OCI-LY1 (cell line): ENCODE results near the gene CEP164.
"Not testable (repeated sequence)": the region's sequence is repeated elsewhere in the genome, so short reads cannot be mapped to it uniquely, and the experiment has no call there.

Source experiments
- H2AFZ ChIP-seq: fragments of 200-600 bp; sonication (generic), shearing (Covaris generic); 2 replicates; pipeline ENCODE4 v1.6.0; 2014; ENCODE audit warnings: antibody characterized with exemption, mild to moderate bottlenecking, low read length
- H3F3A ChIP-seq: fragments of 200-600 bp; sonication (generic), shearing (Covaris generic); 2 replicates; pipeline ENCODE4 v1.6.0; 2014; ENCODE audit warnings: mild to moderate bottlenecking, antibody characterized with exemption, low read length, moderate library complexity; ENCODE audit not compliant: insufficient read depth
- H3K27ac ChIP-seq: fragments of 200-600 bp; sonication (generic); 2 replicates; pipeline ENCODE4 v1.5.1; 2014; ENCODE audit warnings: low read length, mixed run types, mild to moderate bottlenecking, low read depth; ENCODE audit not compliant: poor library complexity, severe bottlenecking
- H3K27me3 ChIP-seq: fragments of 200-600 bp; sonication (generic); 2 replicates; pipeline ENCODE4 v1.6.0; 2014; ENCODE audit warnings: antibody characterized with exemption, mild to moderate bottlenecking, low read length, moderate library complexity; ENCODE audit not compliant: insufficient read depth
- H3K36me3 ChIP-seq: fragments of 200-600 bp; sonication (generic); 2 replicates; pipeline ENCODE4 v1.6.1; 2014; ENCODE audit warnings: mild to moderate bottlenecking, antibody characterized with exemption, low read length, moderate library complexity, mixed read lengths; ENCODE audit not compliant: insufficient read depth
- H3K4me1 ChIP-seq: fragments of 200-600 bp; sonication (generic); 2 replicates; pipeline ENCODE4 v1.5.1; 2014; ENCODE audit warnings: mild to moderate bottlenecking, low read length, moderate library complexity; ENCODE audit not compliant: insufficient read depth, severe bottlenecking
- H3K4me2 ChIP-seq: fragments of 200-600 bp; sonication (generic), shearing (Covaris generic); 2 replicates; pipeline ENCODE4 v1.6.1; 2014; ENCODE audit warnings: low read length
- H3K4me3 ChIP-seq: fragments of 200-600 bp; sonication (generic); 2 replicates; pipeline ENCODE4 v1.5.1; 2014; ENCODE audit warnings: low read length, low read depth, mild to moderate bottlenecking, mixed read lengths; ENCODE audit not compliant: poor library complexity, severe bottlenecking
- H3K79me2 ChIP-seq: fragments of 200-600 bp; shearing (Covaris generic); 2 replicates; pipeline ENCODE4 v1.6.1; 2016; ENCODE audit warnings: mixed run types, low read length, mixed read lengths; ENCODE audit not compliant: insufficient read depth
- H3K9ac ChIP-seq: fragments of 200-600 bp; sonication (generic), shearing (Covaris generic); 2 replicates; pipeline ENCODE4 v1.6.1; 2014; ENCODE audit warnings: mild to moderate bottlenecking, low read length, mixed read lengths
- H3K9me2 ChIP-seq: fragments of 200-600 bp; sonication (generic), shearing (Covaris generic); 2 replicates; pipeline ENCODE4 v1.6.1; 2014; ENCODE audit warnings: low read depth, mild to moderate bottlenecking, low read length, mixed read lengths
- H3K9me3 ChIP-seq: fragments of 200-600 bp; shearing (Covaris generic); 2 replicates; pipeline ENCODE4 v1.6.1; 2014; ENCODE audit warnings: low read length, mixed read lengths
- H4K20me1 ChIP-seq: fragments of 200-600 bp; sonication (generic), shearing (Covaris generic); 2 replicates; pipeline ENCODE4 v1.6.0; 2016; ENCODE audit warnings: mild to moderate bottlenecking, low read length; ENCODE audit not compliant: insufficient read depth
- EZH2 ChIP-seq: fragments of 200-600 bp; sonication (generic), shearing (Covaris generic); IDR thresholded peaks from 2 replicates; pipeline ENCODE4 v1.8.0; 2017; ENCODE audit warnings: borderline replicate concordance, mixed run types, mild to moderate bottlenecking, antibody characterized with exemption, low read length, moderate library complexity, mixed read lengths
- TF ChIP-seq, protein P1 (sequence below): fragments of 200-600 bp; sonication (generic), shearing (Covaris generic); IDR thresholded peaks from 2 replicates; pipeline ENCODE4 v1.5.1; 2017; ENCODE audit warnings: mild to moderate bottlenecking, antibody characterized with exemption, low read length, moderate library complexity, mixed read lengths

CEP164 gene

DNA sequence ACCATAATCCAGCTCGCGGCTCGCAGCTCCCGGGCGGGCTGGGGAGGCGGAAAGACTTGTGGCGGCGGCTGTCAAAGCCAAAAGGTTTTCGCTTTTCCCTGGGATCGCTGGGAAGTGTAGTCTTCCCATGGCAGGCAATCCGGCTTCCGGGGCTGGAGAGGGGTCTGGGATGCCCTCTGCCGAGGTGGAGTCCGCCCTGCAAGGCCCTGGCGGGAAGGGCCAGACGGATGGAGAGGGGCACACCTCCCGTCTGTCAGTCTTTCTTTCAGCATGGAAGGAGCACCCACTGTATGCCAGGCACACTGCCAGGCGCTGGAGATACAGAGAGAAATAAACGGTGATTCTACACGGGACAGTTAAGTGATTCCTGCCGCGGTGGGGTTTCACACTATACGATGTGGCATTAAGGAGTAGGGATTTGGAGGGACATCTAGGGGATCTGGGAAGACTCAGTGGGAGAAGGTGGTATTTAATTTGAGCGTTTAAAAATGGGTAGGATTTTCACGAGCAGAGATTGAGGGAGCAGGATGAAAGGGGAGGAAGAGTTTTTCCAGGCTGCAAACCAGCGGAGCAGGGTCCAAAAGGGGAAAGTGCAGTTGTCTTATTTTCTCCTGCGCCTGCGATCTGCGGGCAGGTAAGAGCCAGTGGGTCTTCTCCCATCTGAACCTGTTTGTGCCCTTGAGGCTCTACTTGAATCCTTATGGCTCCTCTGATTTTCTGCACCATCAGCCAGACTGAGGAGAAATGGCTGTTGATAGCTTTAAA lies 11.3 kb upstream of the CEP164 start, which contains the start of gene BACE1:
Gene BACE1 (minus strand): TSS at position 60 of the 765 bp plus-strand sequence. CDS start 461 bp downstream, outside the sequence.
- Histone ChIP-seq H3K27ac (no peak within 1 kb of the TSS), H3K4me2 (no peak within 1 kb of the TSS), H3K4me3 (no peak within 1 kb of the TSS)

DNA sequence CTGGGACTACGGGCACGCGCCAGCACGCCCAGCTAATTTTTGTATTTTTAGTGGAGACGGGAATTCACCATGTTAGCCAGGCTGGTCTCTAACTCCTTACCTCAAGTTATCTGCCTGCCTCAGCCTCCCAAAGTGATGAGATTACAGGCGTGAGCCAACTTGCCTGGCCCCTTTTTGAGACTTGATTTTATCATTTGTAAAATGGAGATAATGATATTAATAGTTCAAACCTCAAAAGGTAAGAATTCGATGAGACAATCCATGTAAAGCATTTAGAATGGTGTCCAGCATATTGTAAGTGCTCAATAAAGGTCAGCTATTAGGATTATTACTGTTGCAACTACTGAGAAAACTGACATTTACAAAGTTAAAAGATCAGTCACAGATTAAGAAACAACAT lies 8.9 kb upstream of the CEP164 start:
- Histone ChIP-seq H3K9ac (no peak overlapping the region), H3K9me3 (no peaks in the 10 kb centered on the region), H3K4me2 (no peak overlapping the region), H3K27me3 (no peaks in the 10 kb centered on the region), H3K9me2 (no peaks in the 10 kb centered on the region), H3K36me3 (no peaks in the 10 kb centered on the region), H3F3A (no peaks in the 10 kb centered on the region), H4K20me1 (no peaks in the 10 kb centered on the region), H3K4me3 (no peak overlapping the region), H3K4me1 (no peaks in the 10 kb centered on the region), H2AFZ (no peak overlapping the region), H3K27ac (no peak overlapping the region), H3K79me2 (no peaks in the 10 kb centered on the region)
- no peak for TF ChIP-seq EZH2
- TF ChIP-seq, protein P1, sequence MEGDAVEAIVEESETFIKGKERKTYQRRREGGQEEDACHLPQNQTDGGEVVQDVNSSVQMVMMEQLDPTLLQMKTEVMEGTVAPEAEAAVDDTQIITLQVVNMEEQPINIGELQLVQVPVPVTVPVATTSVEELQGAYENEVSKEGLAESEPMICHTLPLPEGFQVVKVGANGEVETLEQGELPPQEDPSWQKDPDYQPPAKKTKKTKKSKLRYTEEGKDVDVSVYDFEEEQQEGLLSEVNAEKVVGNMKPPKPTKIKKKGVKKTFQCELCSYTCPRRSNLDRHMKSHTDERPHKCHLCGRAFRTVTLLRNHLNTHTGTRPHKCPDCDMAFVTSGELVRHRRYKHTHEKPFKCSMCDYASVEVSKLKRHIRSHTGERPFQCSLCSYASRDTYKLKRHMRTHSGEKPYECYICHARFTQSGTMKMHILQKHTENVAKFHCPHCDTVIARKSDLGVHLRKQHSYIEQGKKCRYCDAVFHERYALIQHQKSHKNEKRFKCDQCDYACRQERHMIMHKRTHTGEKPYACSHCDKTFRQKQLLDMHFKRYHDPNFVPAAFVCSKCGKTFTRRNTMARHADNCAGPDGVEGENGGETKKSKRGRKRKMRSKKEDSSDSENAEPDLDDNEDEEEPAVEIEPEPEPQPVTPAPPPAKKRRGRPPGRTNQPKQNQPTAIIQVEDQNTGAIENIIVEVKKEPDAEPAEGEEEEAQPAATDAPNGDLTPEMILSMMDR, result no peak

More for the DNA sequence above, 11.3 kb upstream of the CEP164 start, which contains the start of gene BACE1:
- H3K36me3 ChIP-seq, result no peaks in the 10 kb centered on the region
- no peaks in the 10 kb centered on the region for H4K20me1 ChIP-seq
- H3K27me3 ChIP-seq, result no peaks in the 10 kb centered on the region
- no peak within 1 kb of the TSS for H3K9ac ChIP-seq
- H3K79me2 ChIP-seq, result no peaks in the 10 kb centered on the region
- H3K9me3 ChIP-seq, result no peaks in the 10 kb centered on the region
- no peaks in the 10 kb centered on the region for H3K9me2 ChIP-seq
- H3F3A ChIP-seq, result no peaks in the 10 kb centered on the region
- H2AFZ ChIP-seq, result no peak within 1 kb of the TSS
- H3K4me1 ChIP-seq, result no peaks in the 10 kb centered on the region
- TF ChIP-seq, protein P1, result no peak
- TF ChIP-seq EZH2, result no peak

DNA sequence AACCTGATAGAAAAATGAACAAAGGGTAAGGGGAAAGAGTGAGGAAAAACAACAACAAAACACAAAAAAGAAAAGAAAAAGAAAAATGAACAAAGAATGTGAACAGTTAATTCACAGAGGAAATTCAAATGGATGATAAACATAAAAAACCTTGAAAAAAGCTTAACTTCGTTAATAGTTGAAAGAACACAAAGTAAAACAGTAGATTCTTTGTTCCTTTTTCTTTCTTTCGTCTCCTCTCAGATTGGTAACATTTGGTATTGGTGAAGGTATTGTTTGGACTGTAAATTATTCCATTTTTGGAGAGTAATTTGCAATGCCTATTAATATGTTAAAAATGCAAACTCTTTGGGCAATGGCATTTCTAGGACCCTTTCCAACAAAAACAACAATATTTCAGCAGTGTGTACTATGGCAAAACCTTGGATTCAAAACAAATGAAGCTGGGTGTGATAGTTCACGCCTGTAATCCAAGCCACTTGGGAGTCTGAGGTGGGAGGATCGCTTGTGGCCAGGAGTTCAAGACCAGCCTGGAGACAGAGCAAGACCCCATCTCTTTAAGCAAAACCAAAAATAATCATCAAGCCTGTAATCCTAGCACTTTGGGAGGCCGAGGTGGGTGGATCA lies 8.3 kb upstream of the CEP164 start:
- Histone ChIP-seq H3K9me3 (no peaks in the 10 kb centered on the region), H3K4me2 (no peak overlapping the region), H3K79me2 (no peaks in the 10 kb centered on the region), H3K36me3 (no peaks in the 10 kb centered on the region), H3K27me3 (no peaks in the 10 kb centered on the region), H3K27ac (no peak overlapping the region), H3K4me1 (no peaks in the 10 kb centered on the region), H4K20me1 (no peaks in the 10 kb centered on the region), H3K9me2 (no peaks in the 10 kb centered on the region), H3F3A (no peaks in the 10 kb centered on the region), H2AFZ (no peak overlapping the region), H3K9ac (no peak overlapping the region), H3K4me3 (no peak overlapping the region)
- TF ChIP-seq, protein P1, result no peak
- TF ChIP-seq EZH2, result no peak

DNA sequence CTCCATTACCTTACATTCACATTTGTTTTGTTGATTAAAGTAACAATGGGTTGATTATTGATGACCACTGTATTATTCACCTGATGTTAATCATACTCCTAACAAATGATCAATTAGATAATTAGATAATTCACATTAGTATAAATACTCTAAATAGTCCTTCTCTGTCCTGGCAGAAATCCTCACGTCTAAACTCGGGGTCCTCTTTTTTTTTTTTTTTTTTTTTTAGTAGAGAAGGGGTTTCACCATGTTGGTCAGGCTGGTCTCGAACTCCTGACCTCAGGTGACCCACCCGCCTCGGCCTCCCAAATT lies 443 bp upstream of the CEP164 start:
- Histone ChIP-seq H3K4me1 (peaks cover 14% of the 10 kb centered on the region), H3K4me2 (peak overlapping the region; percentile 86), H3K4me3 (peak overlapping the region; percentile 72)
- H3K79me2 ChIP-seq, H4K20me1 ChIP-seq, H3K9me2 ChIP-seq, H3K27ac ChIP-seq, H3K27me3 ChIP-seq, H3K9me3 ChIP-seq, H3F3A ChIP-seq, H3K9ac ChIP-seq, H3K36me3 ChIP-seq, H2AFZ ChIP-seq: not testable (repeated sequence)
